Thoracic aorta (tissue), 2 donors: ENCODE data around the gene OLIG2. TPM values are rescaled to one million over a fixed set of nuclear protein-coding genes. Genes with fewer than 3 reads are reported as not detected.

ENCODE experiments used
- ATAC-seq: fragments of 150-250 bp; one replicate; pipeline ENCODE4 v1.8.0; 2017; ENCODE audit warnings: low read depth; ENCODE audit not compliant: insufficient number of reproducible peaks, low FRiP score
- DNase-seq: peaks from one replicate; pipeline ENCODE4 v3.0.0-alpha.2; 2020; ENCODE audit warnings: low spot score
- H3K27ac ChIP-seq, 2 donors: fragments of 200-600 bp; sonication (generic); 1 replicate in 1 of 2; 2 replicates in 1 of 2; pipeline ENCODE4 v1.5.1; 2016; ENCODE audit warnings: mild to moderate bottlenecking in 2 of 2, moderate library complexity in 2 of 2
- H3K27me3 ChIP-seq: fragments of 200-600 bp; sonication (generic); replicated peaks from 2 replicates; pipeline ENCODE4 v1.6.0; 2016; ENCODE audit warnings: mild to moderate bottlenecking; ENCODE audit not compliant: insufficient read depth
- H3K36me3 ChIP-seq: fragments of 200-600 bp; sonication (generic); one replicate; pipeline ENCODE4 v1.5.1; 2016
- H3K4me1 ChIP-seq, 2 donors: fragments of 200-600 bp; sonication (generic); 1 replicate in 1 of 2; 2 replicates in 1 of 2; pipeline versions ENCODE4 v1.5.1 to v1.6.0; 2016; ENCODE audit warnings: low read depth in 2 of 2, mild to moderate bottlenecking in 1 of 2; ENCODE audit not compliant: control insufficient read depth in 1 of 2
- H3K4me3 ChIP-seq: fragments of 200-600 bp; sonication (generic); 2 replicates; pipeline ENCODE4 v1.5.1; 2016; ENCODE audit warnings: mild to moderate bottlenecking
- H3K9me3 ChIP-seq: fragments of 200-600 bp; sonication (generic); 2 replicates; pipeline ENCODE4 v1.5.1; 2016
- total RNA-seq, 2 donors: library from RNA; depleted of rRNA; stranded (reverse); fragments of >200 nt; gene quantifications; one replicate each; pipeline versions ENCODE4 v1.1.0 to v1.2.3, GENCODE V29; 2016
- TF ChIP-seq, protein P1 (sequence below): fragments of 200-600 bp; sonication (generic); IDR thresholded peaks from one replicate; pipeline ENCODE4 v1.5.1; 2019; ENCODE audit warnings: antibody characterized with exemption

OLIG2 gene
- total RNA-seq, 2 donors from 2014 or later: not detected

DNA sequence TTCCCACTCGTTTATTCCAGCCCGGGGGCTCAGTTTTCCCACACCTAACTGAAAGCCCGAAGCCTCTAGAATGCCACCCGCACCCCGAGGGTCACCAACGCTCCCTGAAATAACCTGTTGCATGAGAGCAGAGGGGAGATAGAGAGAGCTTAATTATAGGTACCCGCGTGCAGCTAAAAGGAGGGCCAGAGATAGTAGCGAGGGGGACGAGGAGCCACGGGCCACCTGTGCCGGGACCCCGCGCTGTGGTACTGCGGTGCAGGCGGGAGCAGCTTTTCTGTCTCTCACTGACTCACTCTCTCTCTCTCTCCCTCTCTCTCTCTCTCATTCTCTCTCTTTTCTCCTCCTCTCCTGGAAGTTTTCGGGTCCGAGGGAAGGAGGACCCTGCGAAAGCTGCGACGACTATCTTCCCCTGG is 716 bp downstream of the OLIG2 start:
- H3K27me3 ChIP-seq: no peaks in the 10 kb centered on the region
- no peak overlapping the region for H3K4me3 ChIP-seq
- ATAC-seq (no peak), DNase-seq (no peak)
- no peaks in the 10 kb centered on the region for H3K36me3 ChIP-seq
- TF ChIP-seq, protein P1, sequence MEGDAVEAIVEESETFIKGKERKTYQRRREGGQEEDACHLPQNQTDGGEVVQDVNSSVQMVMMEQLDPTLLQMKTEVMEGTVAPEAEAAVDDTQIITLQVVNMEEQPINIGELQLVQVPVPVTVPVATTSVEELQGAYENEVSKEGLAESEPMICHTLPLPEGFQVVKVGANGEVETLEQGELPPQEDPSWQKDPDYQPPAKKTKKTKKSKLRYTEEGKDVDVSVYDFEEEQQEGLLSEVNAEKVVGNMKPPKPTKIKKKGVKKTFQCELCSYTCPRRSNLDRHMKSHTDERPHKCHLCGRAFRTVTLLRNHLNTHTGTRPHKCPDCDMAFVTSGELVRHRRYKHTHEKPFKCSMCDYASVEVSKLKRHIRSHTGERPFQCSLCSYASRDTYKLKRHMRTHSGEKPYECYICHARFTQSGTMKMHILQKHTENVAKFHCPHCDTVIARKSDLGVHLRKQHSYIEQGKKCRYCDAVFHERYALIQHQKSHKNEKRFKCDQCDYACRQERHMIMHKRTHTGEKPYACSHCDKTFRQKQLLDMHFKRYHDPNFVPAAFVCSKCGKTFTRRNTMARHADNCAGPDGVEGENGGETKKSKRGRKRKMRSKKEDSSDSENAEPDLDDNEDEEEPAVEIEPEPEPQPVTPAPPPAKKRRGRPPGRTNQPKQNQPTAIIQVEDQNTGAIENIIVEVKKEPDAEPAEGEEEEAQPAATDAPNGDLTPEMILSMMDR: no peak
- no peak overlapping the region for H3K27ac ChIP-seq
- no peaks in the 10 kb centered on the region for H3K9me3 ChIP-seq
- peaks cover 10 to 50% of the 10 kb centered on the region in 2 donors for H3K4me1 ChIP-seq

GRCh38 chr21:33026878-33027400 is 1.2 kb downstream of the OLIG2 start:
- Histone ChIP-seq H3K9me3 (no peaks in the 10 kb centered on the region), H3K36me3 (no peaks in the 10 kb centered on the region), H3K4me1 (peaks cover 10 to 50% of the 10 kb centered on the region in 2 donors), H3K4me3 (no peak overlapping the region), H3K27me3 (no peaks in the 10 kb centered on the region), H3K27ac (no peak overlapping the region)
- TF ChIP-seq, protein P1: no peak
- ATAC-seq (no peak), DNase-seq (no peak)

- peaks cover 10 to 50% of the 10 kb centered on the region in 2 donors for H3K4me1 ChIP-seq
- H3K9me3 ChIP-seq: no peaks in the 10 kb centered on the region
- H3K27ac ChIP-seq: no peak overlapping the region
- TF ChIP-seq, protein P1: no peak
- DNase-seq (no peak), ATAC-seq (no peak)
- H3K27me3 ChIP-seq: no peaks in the 10 kb centered on the region
- H3K4me3 ChIP-seq: no peak overlapping the region
- H3K36me3 ChIP-seq: no peaks in the 10 kb centered on the region
These were observed 1.9 kb downstream of the OLIG2 start for GRCh38 chr21:33027401-33028286.

DNA sequence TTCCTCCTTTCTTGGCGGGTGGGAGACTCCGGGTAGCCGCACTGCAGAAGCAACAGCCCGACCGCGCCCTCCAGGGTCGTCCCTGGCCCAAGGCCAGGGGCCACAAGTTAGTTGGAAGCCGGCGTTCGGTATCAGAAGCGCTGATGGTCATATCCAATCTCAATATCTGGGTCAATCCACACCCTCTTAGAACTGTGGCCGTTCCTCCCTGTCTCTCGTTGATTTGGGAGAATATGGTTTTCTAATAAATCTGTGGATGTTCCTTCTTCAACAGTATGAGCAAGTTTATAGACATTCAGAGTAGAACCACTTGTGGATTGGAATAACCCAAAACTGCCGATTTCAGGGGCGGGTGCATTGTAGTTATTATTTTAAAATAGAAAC is 2.5 kb downstream of the OLIG2 start:
- Histone ChIP-seq H3K4me1 (peaks cover 10 to 47% of the 10 kb centered on the region in 2 donors), H3K27ac (no peak overlapping the region), H3K36me3 (no peaks in the 10 kb centered on the region), H3K27me3 (no peaks in the 10 kb centered on the region), H3K9me3 (no peaks in the 10 kb centered on the region), H3K4me3 (peak overlapping the region; percentile 7)
- DNase-seq (no peak), ATAC-seq (no peak)
- TF ChIP-seq, protein P1: no peak

GRCh38 chr21:33028773-33029384 is 3.1 kb downstream of the OLIG2 start:
- ATAC-seq: no peak
- no peaks in the 10 kb centered on the region for H3K9me3 ChIP-seq
- H3K4me3 ChIP-seq: peak overlapping the region; percentile 28
- H3K4me1 ChIP-seq: peaks cover 10 to 41% of the 10 kb centered on the region in 2 donors
- no peak overlapping the region for H3K27ac ChIP-seq
- H3K36me3 ChIP-seq: no peaks in the 10 kb centered on the region
- TF ChIP-seq, protein P1: no peak
- H3K27me3 ChIP-seq: no peaks in the 10 kb centered on the region
- DNase-seq: no peak
